Measurements from ENCODE around the gene TIMM17A. TPM values are rescaled to one million over a fixed set of nuclear protein-coding genes. Genes with fewer than 3 reads are reported as not detected.

TIMM17A gene
- total RNA-seq, 6 donors from 2014 or later, result 11.7 to 38.9 (median 23.2) TPM

DNA sequence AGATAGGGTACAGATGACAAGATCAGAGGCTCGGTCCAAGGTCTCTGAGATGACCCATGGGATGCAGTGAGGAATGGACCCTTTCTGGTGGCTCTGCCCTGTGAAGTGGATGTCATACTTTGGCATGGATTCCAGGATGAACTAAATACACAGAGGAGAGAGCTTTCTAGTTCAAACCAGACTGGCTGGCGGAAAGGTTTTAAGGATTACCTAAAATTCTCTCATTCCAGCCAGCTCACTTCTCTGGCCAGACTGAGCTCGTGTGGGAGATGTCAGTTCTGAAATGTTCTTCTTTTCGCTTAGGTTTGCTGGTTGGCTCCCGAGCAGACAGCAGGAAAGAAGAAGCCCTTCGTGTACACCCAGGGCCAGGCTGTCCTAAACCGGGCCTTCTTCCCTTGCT is 33.3 kb downstream of the TIMM17A start:
- TF ChIP-seq, protein P1, sequence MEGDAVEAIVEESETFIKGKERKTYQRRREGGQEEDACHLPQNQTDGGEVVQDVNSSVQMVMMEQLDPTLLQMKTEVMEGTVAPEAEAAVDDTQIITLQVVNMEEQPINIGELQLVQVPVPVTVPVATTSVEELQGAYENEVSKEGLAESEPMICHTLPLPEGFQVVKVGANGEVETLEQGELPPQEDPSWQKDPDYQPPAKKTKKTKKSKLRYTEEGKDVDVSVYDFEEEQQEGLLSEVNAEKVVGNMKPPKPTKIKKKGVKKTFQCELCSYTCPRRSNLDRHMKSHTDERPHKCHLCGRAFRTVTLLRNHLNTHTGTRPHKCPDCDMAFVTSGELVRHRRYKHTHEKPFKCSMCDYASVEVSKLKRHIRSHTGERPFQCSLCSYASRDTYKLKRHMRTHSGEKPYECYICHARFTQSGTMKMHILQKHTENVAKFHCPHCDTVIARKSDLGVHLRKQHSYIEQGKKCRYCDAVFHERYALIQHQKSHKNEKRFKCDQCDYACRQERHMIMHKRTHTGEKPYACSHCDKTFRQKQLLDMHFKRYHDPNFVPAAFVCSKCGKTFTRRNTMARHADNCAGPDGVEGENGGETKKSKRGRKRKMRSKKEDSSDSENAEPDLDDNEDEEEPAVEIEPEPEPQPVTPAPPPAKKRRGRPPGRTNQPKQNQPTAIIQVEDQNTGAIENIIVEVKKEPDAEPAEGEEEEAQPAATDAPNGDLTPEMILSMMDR (IDR thresholded peaks at IDR 0.05), result no peak
- no peak for TF ChIP-seq EP300 (IDR thresholded peaks at IDR 0.05)
- no peak for TF ChIP-seq POLR2A (IDR thresholded peaks at IDR 0.05)
- no peak for TF ChIP-seq POLR2AphosphoS5 (IDR thresholded peaks at IDR 0.05)
- H3K27me3 ChIP-seq, result no peaks in the 10 kb centered on the region
- no peak overlapping the region for H3K4me3 ChIP-seq
- H3K9me3 ChIP-seq, result no peaks in the 10 kb centered on the region
- H3K27ac ChIP-seq, result no peak overlapping the region
- H3K4me1 ChIP-seq, result peaks cover 2 to 10% (median 7%) of the 10 kb centered on the region in 4 donors
- 80 to 81% methylated on average over 7 of the region's 7 CpGs for WGBS, 2 donors
- peak in 1 of 2 donors; percentile 82 for ATAC-seq (ENCODE audit: low FRiP score in 2 of 2)
- no peak for DNase-seq
- peaks cover 17 to 52% (median 51%) of the 10 kb centered on the region in 4 donors for H3K36me3 ChIP-seq

DNA sequence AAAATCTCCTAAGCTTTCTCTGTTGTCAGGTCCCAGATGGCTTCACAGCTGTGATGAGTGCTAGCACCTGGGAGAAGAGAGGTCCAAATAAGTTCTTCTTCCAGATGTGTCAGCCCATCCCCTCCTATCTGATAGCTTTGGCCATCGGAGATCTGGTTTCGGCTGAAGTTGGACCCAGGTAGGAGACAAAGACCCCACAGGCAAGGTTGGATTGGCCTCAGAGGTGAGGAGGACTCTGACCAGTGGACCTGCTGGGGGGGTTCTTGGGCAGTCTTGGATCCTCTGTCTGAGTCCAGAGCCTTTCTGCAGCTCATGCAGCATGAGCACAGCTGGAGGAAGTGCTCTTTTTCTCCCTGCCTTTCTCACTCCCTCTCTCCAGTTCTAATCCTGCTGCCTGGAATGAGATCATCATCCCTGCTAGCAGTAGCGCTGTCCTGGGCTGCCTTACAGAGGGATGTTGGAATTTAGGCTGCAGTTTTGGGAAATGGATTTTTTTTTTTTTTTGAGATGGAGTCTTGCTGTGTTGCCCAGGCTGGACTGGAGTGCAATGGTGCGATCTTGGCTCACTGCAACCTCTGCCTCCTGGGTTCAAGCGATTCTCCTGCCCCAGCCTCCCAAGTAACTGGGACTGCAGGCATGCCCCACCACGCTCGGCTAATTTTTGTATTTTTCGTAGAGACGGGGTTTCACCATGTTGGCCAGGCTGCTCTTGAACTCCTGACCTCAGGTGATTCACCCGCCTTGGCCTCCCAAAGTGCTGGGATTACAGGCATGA is 34.2 kb downstream of the TIMM17A start:
- H3K4me3 ChIP-seq, result no peak overlapping the region
- no peaks in the 10 kb centered on the region for H3K27me3 ChIP-seq
- no peak for DNase-seq
- 93 to 96% methylated on average over 10 of the region's 10 CpGs for WGBS, 2 donors
- H3K4me1 ChIP-seq, result peaks cover 0 to under 1% (median 0%) of the 10 kb centered on the region in 4 donors
- H3K9me3 ChIP-seq, result no peaks in the 10 kb centered on the region
- no peak overlapping the region for H3K27ac ChIP-seq
- peak in 1 of 2 donors; percentile 65 for ATAC-seq (ENCODE audit: low FRiP score in 2 of 2)
- H3K36me3 ChIP-seq, result peaks cover 17 to 59% (median 58%) of the 10 kb centered on the region in 4 donors
- TF ChIP-seq, protein P1 (IDR thresholded peaks at IDR 0.05), result no peak
- TF ChIP-seq POLR2A (IDR thresholded peaks at IDR 0.05) (no peak), POLR2AphosphoS5 (IDR thresholded peaks at IDR 0.05) (no peak), EP300 (IDR thresholded peaks at IDR 0.05) (no peak)

DNA sequence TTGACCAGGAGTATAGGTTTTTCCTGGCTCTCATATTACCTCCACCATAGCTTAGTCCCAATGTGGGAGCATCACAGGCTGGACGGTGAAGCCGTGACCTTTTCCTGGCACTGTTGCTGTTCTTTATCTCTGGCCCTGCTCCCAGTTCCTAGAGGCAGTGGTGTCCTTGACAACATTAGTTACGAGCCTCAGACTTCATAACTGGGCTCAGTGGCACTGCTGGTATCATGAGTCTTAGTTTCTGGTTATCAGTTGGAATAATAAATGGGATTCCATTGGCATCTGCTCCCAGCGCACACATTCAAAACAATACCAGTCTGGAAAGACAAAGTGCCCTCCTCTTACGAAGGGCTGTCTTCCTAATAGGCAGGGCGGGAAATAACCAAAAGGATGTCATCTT is 35.1 kb downstream of the TIMM17A start:
- H3K27ac ChIP-seq, result no peak overlapping the region
- DNase-seq (no peak), ATAC-seq (ENCODE audit: low FRiP score in 2 of 2) (no peak)
- no peaks in the 10 kb centered on the region for H3K27me3 ChIP-seq
- no peak overlapping the region for H3K4me3 ChIP-seq
- TF ChIP-seq POLR2A (IDR thresholded peaks at IDR 0.05) (no peak), POLR2AphosphoS5 (IDR thresholded peaks at IDR 0.05) (no peak), EP300 (IDR thresholded peaks at IDR 0.05) (no peak)
- TF ChIP-seq, protein P1 (IDR thresholded peaks at IDR 0.05), result no peak
- 53 to 73% methylated on average over 6 of the region's 6 CpGs for WGBS, 2 donors
- no peaks in the 10 kb centered on the region for H3K9me3 ChIP-seq
- H3K4me1 ChIP-seq, result no peaks in the 10 kb centered on the region
- H3K36me3 ChIP-seq, result peaks cover 17 to 63% (median 58%) of the 10 kb centered on the region in 4 donors

DNA sequence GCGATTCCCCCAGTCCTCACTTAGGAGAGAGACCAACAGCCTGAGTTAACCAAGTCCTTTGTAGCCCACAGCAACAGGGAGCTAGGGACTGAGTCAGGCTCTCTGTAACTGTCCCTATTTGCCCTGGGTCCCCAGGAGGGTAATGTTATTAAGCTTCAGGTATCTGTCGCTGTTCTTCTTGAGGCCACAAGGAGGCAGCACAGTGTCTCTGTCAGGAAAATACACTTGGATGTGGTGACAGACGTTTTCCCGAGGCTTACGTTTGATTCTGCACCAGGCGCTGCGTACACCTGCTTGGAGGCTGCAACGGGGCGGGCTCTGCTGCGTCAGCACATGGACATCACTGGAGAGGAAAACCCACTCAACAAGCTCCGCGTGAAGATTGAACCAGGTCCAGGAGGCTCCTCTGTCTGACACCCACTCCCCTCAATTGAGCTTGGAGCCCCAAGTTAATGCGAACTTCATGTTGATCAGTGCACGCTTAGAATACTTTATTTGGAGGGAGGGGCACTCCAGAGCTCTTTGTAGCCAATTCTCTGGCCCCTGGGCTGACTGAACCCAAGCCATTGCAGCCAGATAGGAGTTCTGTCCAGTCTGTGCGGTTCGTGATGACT is 44.4 kb downstream of the TIMM17A start:
- TF ChIP-seq, protein P1 (IDR thresholded peaks at IDR 0.05), result peak; percentile 43 to 81 (median 68)
- no peak for TF ChIP-seq EP300 (IDR thresholded peaks at IDR 0.05)
- Histone ChIP-seq H3K4me3 (no peak overlapping the region), H3K9me3 (no peaks in the 10 kb centered on the region), H3K27me3 (no peaks in the 10 kb centered on the region), H3K4me1 (no peaks in the 10 kb centered on the region), H3K27ac (no peak overlapping the region), H3K36me3 (peaks cover 30 to 96% (median 86%) of the 10 kb centered on the region in 4 donors)
- WGBS, 2 donors, result 61 to 77% methylated on average over 7 to 16 of the region's 16 CpGs
- DNase-seq (peak in 1 of 2 donors; percentile 52), ATAC-seq (ENCODE audit: low FRiP score in 2 of 2) (peak; percentile 69 to 76)
